HepG2 (cell line): ENCODE data around the gene VPS25. TPM values are rescaled to one million over a fixed set of nuclear protein-coding genes. Genes with fewer than 3 reads are reported as not detected.

Experiments used
- ISX ChIP-seq: sonication (generic); formaldehyde crosslinking; conservative IDR thresholded peaks from 2 replicates; pipeline ENCODE4 v1.5.0; 2020; ENCODE audit warnings: missing genetic modification reagents
- KAT8 ChIP-seq: IDR thresholded peaks from 2 replicates; pipeline ENCODE4 v1.6.1; 2016; ENCODE audit warnings: missing genetic modification reagents, missing compliant biosample characterization
- MED13 ChIP-seq: sonication (generic); formaldehyde crosslinking; IDR thresholded peaks from 2 replicates; pipeline ENCODE4 v1.5.0; 2020; ENCODE audit warnings: missing genetic modification reagents
- MXD3 ChIP-seq: IDR thresholded peaks from 2 replicates; pipeline ENCODE4 v1.6.1; 2016; ENCODE audit warnings: mild to moderate bottlenecking, missing biosample characterization, missing genetic modification reagents
- PHF5A ChIP-seq: IDR thresholded peaks from one replicate; pipeline ENCODE4 v1.6.1; 2018; ENCODE audit warnings: low read depth, missing genetic modification reagents; ENCODE audit not compliant: unreplicated experiment
- RXRA ChIP-seq: sonication (generic); formaldehyde crosslinking; IDR thresholded peaks from 2 replicates; pipeline ENCODE4 v1.5.1; 2020; ENCODE audit warnings: missing genetic modification reagents
- THAP9 ChIP-seq: sonication (generic); formaldehyde crosslinking; IDR thresholded peaks from 2 replicates; pipeline ENCODE4; 2020; ENCODE audit warnings: missing genetic modification reagents, mild to moderate bottlenecking, borderline replicate concordance
- UBTF ChIP-seq: sonication (generic); formaldehyde crosslinking; IDR thresholded peaks from 2 replicates; pipeline ENCODE4 v1.4.0; 2020; ENCODE audit warnings: mild to moderate bottlenecking, missing genetic modification reagents
- ZBTB26 ChIP-seq: IDR thresholded peaks from 2 replicates; pipeline ENCODE4 v1.6.1; 2016; ENCODE audit warnings: missing compliant biosample characterization, missing genetic modification reagents, borderline replicate concordance
- ZBTB33 ChIP-seq: sonication (generic); formaldehyde crosslinking; IDR thresholded peaks from 2 replicates; pipeline ENCODE4 v1.4.0; 2020; ENCODE audit warnings: missing genetic modification reagents
- ZBTB8A ChIP-seq: sonication (generic); formaldehyde crosslinking; IDR thresholded peaks from 2 replicates; pipeline ENCODE4 v1.4.0; 2020; ENCODE audit warnings: mild to moderate bottlenecking, low read depth, missing genetic modification reagents, borderline replicate concordance
- ZC3H13 ChIP-seq: sonication (generic); formaldehyde crosslinking; IDR thresholded peaks from 2 replicates; pipeline ENCODE4 v1.8.1; 2023; ENCODE audit warnings: mild to moderate bottlenecking, missing genetic modification reagents, moderate library complexity
- ZFP82 ChIP-seq: sonication (generic); formaldehyde crosslinking; IDR thresholded peaks from 2 replicates; pipeline ENCODE4 v1.5.1; 2020; ENCODE audit warnings: mild to moderate bottlenecking, missing genetic modification reagents, borderline replicate concordance
- ZMYM4 ChIP-seq: sonication (generic); formaldehyde crosslinking; IDR thresholded peaks from 2 replicates; pipeline ENCODE4 v1.8.1; 2023; ENCODE audit warnings: mild to moderate bottlenecking, missing genetic modification reagents
- ZNF256 ChIP-seq: sonication (generic); formaldehyde crosslinking; conservative IDR thresholded peaks from 2 replicates; pipeline ENCODE4 v1.4.0; 2020; ENCODE audit warnings: missing genetic modification reagents
- ZNF550 ChIP-seq: sonication (generic); formaldehyde crosslinking; IDR thresholded peaks from 2 replicates; pipeline ENCODE4 v1.4.0; 2020; ENCODE audit warnings: mild to moderate bottlenecking, missing genetic modification reagents, borderline replicate concordance
- ZNF792 ChIP-seq: IDR thresholded peaks from 2 replicates; pipeline ENCODE4 v1.6.1; 2016
- ZNF839 ChIP-seq: sonication (generic); formaldehyde crosslinking; IDR thresholded peaks from 2 replicates; pipeline ENCODE4 v1.4.0; 2020; ENCODE audit warnings: missing genetic modification reagents, mild to moderate bottlenecking, borderline replicate concordance
- polyA plus RNA-seq, 8 experiments: library from polyadenylated mRNA; depleted of rRNA in 3 of 8; stranded (reverse) in 7 of 8; unstranded in 1 of 8; fragments of >200 nt; fragmentation: Illumina TruSeq in 4 of 8; extraction: Trizol in 4 of 8; gene quantifications; 2 replicates each; pipeline versions ENCODE4 v1.2.1 to v1.2.3, GENCODE V29; 2011 to 2016; ENCODE audit warnings: low read depth in 4 of 8, missing spikeins in 1 of 8, mixed read lengths in 1 of 8; ENCODE audit not compliant: insufficient read depth in 1 of 8
- total RNA-seq, 5 experiments: library from RNA; depleted of rRNA; stranded (reverse); fragments of >200 nt; fragmentation: Illumina TruSeq; extraction: Trizol; gene quantifications; 2 replicates each; pipeline ENCODE4 v1.2.3, GENCODE V29; 2016; ENCODE audit warnings: low read depth in 1 of 5

The VPS25 gene
- total and polyA plus RNA-seq, 2 of the 13 experiments (the other 11 are each of a cell fraction or from before 2014, with no cell fraction given) = 161 to 249 TPM

- TF ChIP-seq THAP9 (CRISPR knock-in tag) (no peak), UBTF (CRISPR knock-in tag) (peak; percentile 2; the same call in 1 of the 2 replicates), ISX (CRISPR knock-in tag) (no peak), MXD3 (CRISPR knock-in tag) (peak; percentile 62), KAT8 (no peak), ZNF256 (CRISPR knock-in tag) (no peak), PHF5A (CRISPR knock-in tag) (peak; percentile 6), ZBTB33 (CRISPR knock-in tag) (peak; percentile 2; the same call in 1 of the 2 replicates), ZNF839 (CRISPR knock-in tag) (no peak), ZMYM4 (CRISPR knock-in tag) (0 out of 2 replicates have a peak, but pooled peaks have one; percentile 5), RXRA (CRISPR knock-in tag) (peak; percentile 43; the same call in 1 of the 2 replicates), ZBTB26 (CRISPR knock-in tag) (0 out of 2 replicates have a peak, but pooled peaks have one; percentile 13), MED13 (CRISPR knock-in tag) (no peak), ZNF550 (CRISPR knock-in tag) (0 out of 2 replicates have a peak, but pooled peaks have one; percentile 83), ZC3H13 (CRISPR knock-in tag) (no peak; the same call in 1 of the 2 replicates), ZBTB8A (CRISPR knock-in tag) (no peak; the same call in 1 of the 2 replicates), ZFP82 (CRISPR knock-in tag) (no peak), ZNF792 (no peak; the same call in 1 of the 2 replicates)
Observed at GRCh38 chr17:42780851-42781638, 7.8 kb downstream of the VPS25 start (continued).
